GM19468 (cell line): ENCODE results near the gene NFYA.
A peak's percentile ranks its signal among the peaks of the same experiment; 100 is the strongest.

ENCODE experiments used
- ATAC-seq: cut with Tn5 transposase; IDR thresholded peaks from one replicate; pipeline ENCODE4 v1.9.1; 2021; ENCODE audit warnings: mild to moderate bottlenecking, moderate library complexity, moderate number of reproducible peaks; ENCODE audit not compliant: unreplicated experiment; ENCODE audit errors: extremely low read depth

Gene NFYA

DNA sequence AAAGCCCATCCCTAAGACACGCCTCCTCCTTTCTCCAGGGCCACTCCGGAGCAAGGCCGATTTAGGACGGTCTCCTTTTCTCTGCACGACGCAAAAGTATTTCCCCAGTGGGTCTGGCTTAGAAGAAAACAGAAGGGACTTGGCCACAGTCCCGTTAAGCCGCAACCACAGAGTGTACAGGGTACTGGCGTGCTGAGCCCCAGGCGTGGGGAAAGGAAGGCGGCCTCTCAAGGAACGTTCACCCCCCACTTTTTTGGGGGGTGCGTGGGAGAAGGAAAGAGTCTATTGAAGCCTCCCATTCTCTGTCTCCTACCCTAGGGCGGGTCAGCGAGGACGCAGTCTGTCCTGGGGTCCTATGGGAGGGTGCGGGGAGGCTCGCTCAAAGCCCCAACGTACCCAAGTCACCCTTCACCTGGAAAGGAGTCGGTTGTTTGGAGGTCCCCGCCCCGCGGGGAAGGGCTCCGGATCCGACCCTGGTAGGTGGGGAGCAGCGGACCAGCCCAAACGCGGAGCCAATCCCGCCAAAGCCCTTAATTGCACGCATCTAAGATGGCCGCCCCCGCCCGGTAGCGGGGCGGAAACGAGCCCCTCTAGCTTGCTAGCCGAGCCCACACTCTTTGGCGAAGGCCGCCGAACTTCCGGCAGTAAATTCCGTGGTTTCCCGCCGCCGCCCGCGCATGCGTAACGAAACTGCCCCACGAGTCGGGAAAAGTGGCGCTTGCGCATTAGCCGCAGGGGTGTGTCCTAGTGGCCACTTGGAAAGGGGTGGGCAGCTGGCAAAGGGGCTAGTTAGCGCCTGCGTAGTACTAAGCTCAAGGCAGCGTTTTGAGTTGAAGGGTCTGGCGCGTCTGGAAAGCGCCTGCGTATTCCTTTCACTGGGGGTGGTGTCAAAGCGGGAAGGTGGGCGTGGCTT is 595 bp upstream of the NFYA start, which contains the start of gene OARD1:
Gene OARD1, minus strand, starts transcription at position 434 of the 913 bp plus-strand sequence. CDS start 722 bp downstream, outside the sequence.
- peak; percentile 61 for ATAC-seq

- no peak for ATAC-seq
Observed at GRCh38 chr6:41073203-41073967, 611 bp downstream of the NFYA start.

GRCh38 chr6:41073968-41074691 is 1.4 kb downstream of the NFYA start:
- no peak for ATAC-seq

- no peak for ATAC-seq
Observed at GRCh38 chr6:41074692-41075436, 2.1 kb downstream of the NFYA start.

DNA sequence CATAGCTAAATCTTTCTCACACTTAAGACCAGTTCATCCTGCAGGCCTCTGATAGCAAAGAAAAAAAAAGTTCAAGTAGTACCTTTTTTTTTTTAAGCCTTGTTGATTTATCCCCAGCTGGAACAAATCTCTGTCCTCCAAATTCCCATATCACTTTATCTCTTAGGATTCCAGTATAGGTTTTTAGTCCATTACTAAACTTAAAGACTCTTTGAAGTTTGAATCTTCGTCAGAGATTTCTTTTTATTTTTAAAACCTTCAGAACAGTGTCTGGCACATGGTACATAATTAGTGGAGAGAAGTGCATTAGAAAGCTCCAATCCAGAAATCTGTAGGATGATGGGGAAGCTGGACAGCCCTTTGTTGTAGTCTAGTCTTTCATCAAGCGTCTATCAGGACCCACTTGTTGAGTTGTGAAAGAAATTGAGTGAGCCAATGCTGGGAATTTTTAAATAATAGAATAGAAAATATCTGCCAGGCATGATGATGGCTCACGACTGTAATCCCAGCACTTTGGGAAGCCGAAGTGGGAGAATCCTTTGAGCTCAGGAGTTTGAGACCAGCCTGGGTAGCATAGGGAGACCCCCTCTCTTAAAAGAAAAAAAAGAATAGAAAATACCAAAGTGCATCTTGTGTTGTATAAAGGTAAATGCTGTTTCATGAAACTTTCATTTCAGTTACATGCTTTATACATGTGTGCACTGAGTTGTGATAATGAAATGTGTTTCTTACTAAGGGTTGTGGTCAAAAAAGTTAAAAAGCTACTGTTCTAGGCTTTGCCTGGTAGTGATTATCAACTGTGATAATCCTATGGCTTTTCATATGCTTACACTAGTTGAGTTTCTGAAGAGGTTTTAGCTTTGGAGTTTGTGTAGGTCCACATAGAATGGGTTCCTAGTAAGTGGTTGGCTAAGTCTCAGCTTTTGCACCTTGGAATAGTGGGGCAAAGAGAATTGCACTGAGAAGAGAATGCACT is 3.2 kb downstream of the NFYA start:
- ATAC-seq = no peak

DNA sequence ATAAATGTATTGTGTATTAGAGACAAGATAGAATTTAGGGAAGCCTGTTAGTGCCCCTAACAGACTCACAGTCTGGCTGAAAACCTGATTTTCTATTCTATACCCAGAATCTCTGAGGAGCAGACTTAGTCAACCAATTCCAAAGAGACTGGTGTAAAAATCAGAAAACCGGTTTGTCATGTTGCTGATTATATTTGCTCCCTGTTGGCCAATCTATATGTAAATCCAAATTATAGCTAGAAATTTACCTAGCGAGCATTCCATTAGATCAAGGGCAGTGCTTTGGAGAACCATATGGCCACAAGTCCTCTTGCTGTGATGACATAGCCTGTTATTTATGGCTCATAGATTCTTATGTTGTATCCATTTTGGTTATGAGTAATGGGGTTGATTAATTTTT is 4.8 kb downstream of the NFYA start:
- ATAC-seq = no peak

DNA sequence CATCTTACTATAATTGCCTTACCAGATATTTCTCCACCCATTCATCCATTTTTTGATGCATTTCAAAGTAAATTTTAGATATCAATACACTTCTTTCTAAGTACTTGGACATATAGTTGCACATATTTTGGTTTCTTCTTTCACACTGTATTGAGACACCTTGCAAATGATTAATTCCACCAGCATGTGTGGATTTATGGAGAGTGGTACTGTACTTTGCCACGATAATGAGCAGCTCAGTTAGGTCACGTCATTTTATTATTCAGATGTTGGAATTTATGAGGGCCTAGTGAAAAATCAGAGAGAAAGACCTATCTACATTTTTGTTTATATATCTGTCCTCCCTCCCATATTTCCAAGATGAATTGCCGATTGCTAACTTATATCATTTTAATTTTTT is 5.3 kb downstream of the NFYA start:
- ATAC-seq = no peak

GRCh38 chr6:41079080-41079479 is 6.3 kb downstream of the NFYA start:
- ATAC-seq = no peak

DNA sequence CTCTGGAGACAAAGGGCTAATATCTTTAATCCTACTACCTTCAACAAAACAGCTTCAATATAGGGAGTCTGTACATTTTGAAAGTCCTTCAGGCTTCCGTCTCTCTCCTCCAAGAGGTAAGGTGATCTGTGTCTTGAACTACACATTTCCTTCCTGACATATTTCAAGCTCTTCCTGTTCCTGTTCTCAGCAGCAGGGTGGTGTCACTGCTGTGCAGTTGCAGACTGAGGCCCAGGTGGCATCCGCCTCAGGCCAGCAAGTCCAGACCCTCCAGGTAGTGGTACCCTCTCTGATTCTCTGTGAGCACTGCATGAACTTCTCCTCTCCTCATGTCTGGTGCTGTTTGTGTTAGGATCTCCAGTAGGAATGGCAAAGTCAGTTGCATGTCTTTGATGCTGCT is 7.8 kb downstream of the NFYA start:
- ATAC-seq = no peak

DNA sequence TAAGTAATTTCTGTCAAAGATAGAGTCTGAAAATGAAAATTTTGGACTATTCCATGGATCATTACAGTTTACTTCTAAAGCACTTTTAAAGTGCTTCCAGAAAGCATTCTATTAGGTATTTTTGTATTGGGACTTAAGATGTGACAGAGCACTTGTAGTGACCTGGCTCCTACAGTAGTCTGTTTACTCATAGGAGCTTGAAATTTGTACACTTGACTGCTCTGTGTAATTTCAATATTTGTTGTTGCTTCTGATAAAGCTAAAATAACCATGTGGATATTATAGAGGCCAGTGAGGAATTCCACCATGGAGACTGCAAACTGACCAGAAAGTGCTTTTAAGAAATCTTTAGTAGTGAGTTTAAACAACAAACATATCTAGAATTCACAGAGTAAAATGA is 10.3 kb downstream of the NFYA start:
- ATAC-seq = no peak

- ATAC-seq = no peak
Observed at GRCh38 chr6:41085182-41085581, 12.4 kb downstream of the NFYA start.

DNA sequence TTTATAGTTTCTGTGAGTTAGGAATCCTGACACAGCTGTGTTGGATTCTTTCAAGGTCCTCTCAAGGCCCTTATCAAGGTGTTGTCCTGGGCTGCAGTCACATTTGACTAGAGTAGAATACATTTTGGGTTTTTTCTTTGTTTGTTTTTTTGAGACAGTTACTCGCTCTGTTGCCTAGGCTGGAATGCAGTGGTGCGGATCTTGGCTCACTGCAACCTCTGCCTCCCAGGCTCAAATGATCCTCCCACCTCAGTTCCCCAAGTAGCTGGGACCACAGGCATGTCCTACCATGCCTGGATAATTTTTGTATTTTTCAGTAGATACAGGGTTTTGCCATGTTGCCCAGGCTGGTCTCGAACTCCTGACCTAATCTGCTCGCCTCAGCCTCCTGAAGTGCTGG is 15.7 kb downstream of the NFYA start:
- ATAC-seq = no peak

DNA sequence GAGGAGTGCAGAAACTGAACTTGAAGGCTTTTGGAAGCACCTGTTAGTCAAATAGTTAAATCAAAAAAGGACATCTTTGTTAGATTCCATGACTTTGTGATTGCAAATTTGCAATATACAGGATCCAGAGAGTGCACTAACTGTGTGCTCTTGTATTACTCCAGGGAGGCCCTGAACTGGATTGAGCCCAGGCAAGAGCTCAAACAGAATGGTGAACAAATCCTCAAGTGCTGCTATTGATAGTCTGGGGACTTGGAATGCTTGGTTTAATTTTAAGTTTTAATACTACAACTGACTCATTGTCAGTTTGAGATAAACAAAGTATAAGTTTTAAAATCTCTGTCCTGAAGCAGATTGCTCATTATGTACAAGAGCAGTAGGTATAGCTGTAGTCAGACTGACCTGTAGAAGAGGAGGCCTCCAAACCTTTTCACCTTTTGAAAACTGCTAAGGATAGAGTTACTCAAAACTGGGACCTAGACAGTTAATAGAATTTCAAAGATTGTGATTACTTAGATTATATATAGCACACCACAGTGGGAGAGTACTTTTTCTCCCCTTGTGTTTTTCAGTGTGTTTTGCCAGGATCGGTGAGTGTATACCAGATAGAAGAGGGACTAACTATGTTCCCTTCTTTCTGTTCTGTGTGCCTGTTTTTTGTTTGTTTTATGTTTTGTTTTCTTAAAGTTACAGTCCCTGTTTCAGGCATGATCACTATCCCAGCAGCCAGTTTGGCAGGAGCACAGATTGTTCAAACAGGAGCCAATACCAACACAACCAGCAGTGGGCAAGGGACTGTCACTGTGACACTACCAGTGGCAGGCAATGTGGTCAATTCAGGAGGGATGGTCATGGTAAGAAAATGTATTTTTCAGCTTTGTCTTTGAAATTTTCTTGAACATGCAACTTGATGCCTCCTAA is 18.3 kb downstream of the NFYA start:
- ATAC-seq = no peak

DNA sequence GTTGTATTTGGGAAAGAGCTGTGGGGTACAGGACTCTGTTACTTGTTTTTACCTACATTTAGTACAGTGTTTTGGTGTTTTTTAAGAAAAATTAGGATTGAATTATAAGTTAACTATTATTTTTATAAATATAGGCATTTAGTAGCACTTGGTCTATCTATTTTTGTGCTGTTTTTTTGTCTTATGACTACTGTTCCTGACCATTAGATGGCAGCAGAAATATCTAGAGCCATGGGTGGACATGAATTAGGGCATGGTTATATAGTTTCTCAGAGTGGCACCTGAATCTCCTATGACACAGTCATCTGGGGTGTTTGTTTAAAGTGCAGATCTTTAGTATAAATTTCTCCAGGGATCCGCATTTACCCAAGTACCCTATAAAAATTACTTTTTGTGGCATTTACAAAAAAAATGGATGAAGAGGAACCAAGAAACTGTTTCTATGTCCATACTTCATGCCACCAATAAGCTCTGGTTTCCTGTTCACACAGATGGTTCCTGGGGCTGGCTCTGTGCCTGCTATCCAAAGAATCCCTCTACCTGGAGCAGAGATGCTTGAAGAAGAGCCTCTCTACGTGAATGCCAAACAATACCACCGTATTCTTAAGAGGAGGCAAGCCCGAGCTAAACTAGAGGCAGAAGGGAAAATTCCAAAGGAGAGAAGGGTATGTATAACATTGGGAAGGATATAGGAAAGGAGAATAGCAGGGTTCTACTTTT is 19.8 kb downstream of the NFYA start:
- ATAC-seq = no peak

GRCh38 chr6:41093729-41094128 is 21.0 kb downstream of the NFYA start:
- no peak for ATAC-seq

- ATAC-seq = no peak
Observed at GRCh38 chr6:41097467-41098090, 24.8 kb downstream of the NFYA start.

- no peak for ATAC-seq
Observed at GRCh38 chr6:41098366-41098765, 25.6 kb downstream of the NFYA start.
